WTC11 (cell line): ENCODE results near the gene MACF1. TPM values are rescaled to one million over a fixed set of nuclear protein-coding genes. Genes with fewer than 3 reads are reported as not detected.
A peak's percentile ranks its signal among the peaks of the same experiment; 100 is the strongest.

Experiments
- ATAC-seq: fragments of 200-7000 bp; cut with Tn5 transposase; 2 replicates; pipeline ENCODE4 v1.10.0; 2021; ENCODE audit warnings: mild to moderate bottlenecking, moderate library complexity
- CTCF ChIA-PET: fragments of 300-600 bp; sonication (Branson Sonifier 250); formaldehyde crosslinking; loops from one replicate; lab custom pipeline; 2021; ENCODE audit warnings: antibody characterized with exemption; lab: Charles Lee
- POLR2A ChIA-PET: fragments of 350-600 bp; sonication (Branson Sonifier 250); formaldehyde crosslinking; loops from one replicate; lab custom pipeline; 2021; ENCODE audit warnings: antibody characterized with exemption; lab: Charles Lee
- DNase-seq: peaks from one replicate; pipeline ENCODE4 v3.0.0; 2021; ENCODE audit warnings: low spot score
- H3K27ac Mint-ChIP-seq: 2 replicates; pipeline ENCODE4 v1.8.0; 2021; ENCODE audit warnings: mixed read lengths
- H3K27me3 Mint-ChIP-seq: 2 replicates; pipeline ENCODE4 v1.8.0; 2021; ENCODE audit warnings: low read depth, mild to moderate bottlenecking, moderate library complexity, mixed read lengths
- H3K36me3 Mint-ChIP-seq: 2 replicates; pipeline ENCODE4 v1.8.0; 2021; ENCODE audit warnings: mixed read lengths
- H3K4me1 Mint-ChIP-seq: 2 replicates; pipeline ENCODE4 v1.8.0; 2022; ENCODE audit warnings: mixed read lengths
- H3K4me3 Mint-ChIP-seq: 2 replicates; pipeline ENCODE4 v1.8.0; 2021; ENCODE audit warnings: mild to moderate bottlenecking, moderate library complexity, mixed read lengths
- H3K9me3 Mint-ChIP-seq: 2 replicates; pipeline ENCODE4 v1.8.0; 2021; ENCODE audit warnings: mixed read lengths
- ATF1 ChIP-seq: sonication (generic); formaldehyde crosslinking; IDR thresholded peaks from 2 replicates; pipeline ENCODE4 v1.8.1; 2023; ENCODE audit warnings: mild to moderate bottlenecking, moderate library complexity, missing genetic modification reagents
- ATF2 ChIP-seq: sonication (generic); formaldehyde crosslinking; IDR thresholded peaks from 2 replicates; pipeline ENCODE4 v1.8.1; 2022; ENCODE audit warnings: low read depth, missing genetic modification reagents, borderline replicate concordance
- E2F5 ChIP-seq: sonication (generic); formaldehyde crosslinking; IDR thresholded peaks from 2 replicates; pipeline ENCODE4 v1.8.1; 2022; ENCODE audit warnings: mild to moderate bottlenecking, moderate library complexity, missing genetic modification reagents
- EMX1 ChIP-seq: fragments of 250-450 bp; sonication (Bioruptor Pico); IDR thresholded peaks from 2 replicates; pipeline ENCODE4 v1.8.0; 2021; ENCODE audit warnings: mild to moderate bottlenecking
- GRHL2 ChIP-seq: fragments of 250-450 bp; sonication (Bioruptor Pico); IDR thresholded peaks from 2 replicates; pipeline ENCODE4 v1.8.0; 2022; ENCODE audit warnings: mild to moderate bottlenecking, moderate library complexity; ENCODE audit not compliant: insufficient replicate concordance, severe bottlenecking
- HMGA2 ChIP-seq: fragments of 250-450 bp; sonication (Bioruptor Pico); IDR thresholded peaks from 2 replicates; pipeline ENCODE4 v1.4.0; 2021; ENCODE audit warnings: mild to moderate bottlenecking, moderate library complexity
- IRF1 ChIP-seq: sonication (generic); formaldehyde crosslinking; IDR thresholded peaks from 2 replicates; pipeline ENCODE4 v1.8.0; 2023; ENCODE audit warnings: missing genetic modification reagents
- JUN ChIP-seq: sonication (generic); formaldehyde crosslinking; IDR thresholded peaks from 2 replicates; pipeline ENCODE4 v1.8.0; 2023; ENCODE audit warnings: mild to moderate bottlenecking, missing genetic modification reagents
- MLX ChIP-seq: sonication (generic); formaldehyde crosslinking; IDR thresholded peaks from 2 replicates; pipeline ENCODE4 v1.8.1; 2023; ENCODE audit warnings: mild to moderate bottlenecking, missing genetic modification reagents, moderate library complexity
- MYBL2 ChIP-seq: sonication (generic); formaldehyde crosslinking; IDR thresholded peaks from 2 replicates; pipeline ENCODE4 v1.8.1; 2023; ENCODE audit warnings: mild to moderate bottlenecking, moderate library complexity, missing genetic modification reagents
- NFATC4 ChIP-seq: fragments of 250-450 bp; sonication (Bioruptor Pico); IDR thresholded peaks from 2 replicates; pipeline ENCODE4 v1.9.0; 2021; ENCODE audit warnings: mild to moderate bottlenecking
- OVOL2 ChIP-seq: fragments of 250-450 bp; sonication (Bioruptor Pico); IDR thresholded peaks from 2 replicates; pipeline ENCODE4 v1.9.0; 2021; ENCODE audit warnings: mild to moderate bottlenecking, borderline replicate concordance
- PRDM15 ChIP-seq: sonication (generic); formaldehyde crosslinking; IDR thresholded peaks from 2 replicates; pipeline ENCODE4 v1.8.0; 2022; ENCODE audit warnings: missing genetic modification reagents
- SMAD3 ChIP-seq: sonication (generic); formaldehyde crosslinking; IDR thresholded peaks from 2 replicates; pipeline ENCODE4 v1.8.0; 2022; ENCODE audit warnings: missing genetic modification reagents, mild to moderate bottlenecking, borderline replicate concordance
- STAT6 ChIP-seq: sonication (generic); formaldehyde crosslinking; conservative IDR thresholded peaks from 2 replicates; pipeline ENCODE4 v1.8.1; 2023; ENCODE audit warnings: mild to moderate bottlenecking, low read depth, missing genetic modification reagents, moderate library complexity
- ZNF281 ChIP-seq: sonication (generic); formaldehyde crosslinking; IDR thresholded peaks from 2 replicates; pipeline ENCODE4 v1.8.0; 2023; ENCODE audit warnings: mild to moderate bottlenecking, missing genetic modification reagents
- ZNF416 ChIP-seq: fragments of 250-450 bp; sonication (Bioruptor Pico); IDR thresholded peaks from 2 replicates; pipeline ENCODE4 v1.9.0; 2021; ENCODE audit warnings: mild to moderate bottlenecking, inconsistent platforms
- total RNA-seq: library from RNA; stranded (reverse); gene quantifications from 3 replicates; pipeline ENCODE4 v1.2.3, GENCODE V29; 2021

The MACF1 gene
- total RNA-seq, 1 experiment from 2014 or later = 327 TPM

- Mint-ChIP-seq H3K4me1 (peaks cover 17% of the 10 kb centered on the region), H3K9me3 (peaks cover 4% of the 10 kb centered on the region), H3K36me3 (no peaks in the 10 kb centered on the region), H3K27me3 (peaks cover 13% of the 10 kb centered on the region), H3K27ac (no peak overlapping the region)
- DNase-seq = no peak
- ChIA-PET POLR2A (no interaction called here), CTCF (interaction anchor here (0.7 kb wide), 1 partner anchor 14 kb away, joined by 4 read pairs; the partner anchor contains the start of gene BMP8A)
- ATAC-seq = no peak
- no peak for TF ChIP-seq STAT6
- TF ChIP-seq, all 79 proteins: peak for 0
- no peak overlapping the region for H3K4me3 Mint-ChIP-seq
Measured at GRCh38 chr1:39505289-39505688, 300.8 kb downstream of the MACF1 start.

GRCh38 chr1:39507230-39507928, 302.9 kb downstream of the MACF1 start:
- DNase-seq = peak; percentile 55
- H3K36me3 Mint-ChIP-seq = no peaks in the 10 kb centered on the region
- ATAC-seq = peak; percentile 88
- peaks cover 12% of the 10 kb centered on the region for H3K4me1 Mint-ChIP-seq
- POLR2A ChIA-PET = no interaction called here
- no peak overlapping the region for H3K27ac Mint-ChIP-seq
- TF ChIP-seq ZNF416 (CRISPR knock-in tag) = no peak
- TF ChIP-seq GRHL2 (CRISPR knock-in tag) = no peak
- no peak for TF ChIP-seq HMGA2
- TF ChIP-seq EMX1 (CRISPR knock-in tag) = no peak
- peaks cover 13% of the 10 kb centered on the region for H3K27me3 Mint-ChIP-seq
- peaks cover 1% of the 10 kb centered on the region for H3K9me3 Mint-ChIP-seq
- no peak overlapping the region for H3K4me3 Mint-ChIP-seq
- CTCF ChIA-PET = interaction anchor here (1.4 kb wide), 1 partner anchor 150 kb away, joined by 3 read pairs; no protein-coding TSS in a partner anchor

GRCh38 chr1:39508266-39508665, 303.8 kb downstream of the MACF1 start:
- ChIA-PET POLR2A (no interaction called here), CTCF (interaction anchor here (1.4 to 1.5 kb wide), 2 partner anchors 31 to 150 kb away, joined by 3 to 9 read pairs; no protein-coding TSS in a partner anchor)
- H3K9me3 Mint-ChIP-seq = no peaks in the 10 kb centered on the region
- ATAC-seq = no peak
- no peaks in the 10 kb centered on the region for H3K36me3 Mint-ChIP-seq
- no peak for DNase-seq
- no peak overlapping the region for H3K27ac Mint-ChIP-seq
- no peak overlapping the region for H3K4me3 Mint-ChIP-seq
- peaks cover 13% of the 10 kb centered on the region for H3K27me3 Mint-ChIP-seq
- H3K4me1 Mint-ChIP-seq = peaks cover 12% of the 10 kb centered on the region
- no peak for TF ChIP-seq ATF1
- no peak for TF ChIP-seq MYBL2 (CRISPR knock-in tag)
- no peak for TF ChIP-seq E2F5 (CRISPR knock-in tag)
- TF ChIP-seq ATF2 (CRISPR knock-in tag) = no peak
- no peak for TF ChIP-seq OVOL2
- no peak for TF ChIP-seq ZNF281 (CRISPR knock-in tag)
- no peak for TF ChIP-seq MLX (CRISPR knock-in tag)
- no peak for TF ChIP-seq ZNF416 (CRISPR knock-in tag)
- TF ChIP-seq NFATC4 (CRISPR knock-in tag) = no peak
- no peak for TF ChIP-seq JUN
- TF ChIP-seq PRDM15 (CRISPR knock-in tag) = no peak
- no peak for TF ChIP-seq IRF1 (CRISPR knock-in tag)
- TF ChIP-seq SMAD3 (CRISPR knock-in tag) = no peak
